GM10266 (cell line): ENCODE results near the gene RPTN.

Experiments
- DNase-seq: peaks from one replicate; pipeline ENCODE4 v3.0.0; 2012; ENCODE audit errors: extremely low spot score
- CTCF ChIP-seq: IDR thresholded peaks from 2 replicates; pipeline ENCODE4 v1.5.1; 2012; ENCODE audit warnings: mild to moderate bottlenecking, low read depth; ENCODE audit not compliant: control insufficient read depth, insufficient read depth; ENCODE audit errors: missing control alignments

Gene RPTN

GRCh38 chr1:152165286-152166077 is 6.5 kb upstream of the RPTN start:
- DNase-seq, result no peak

GRCh38 chr1:152164517-152165136 is 5.6 kb upstream of the RPTN start:
- no peak for TF ChIP-seq CTCF
- DNase-seq, result no peak

More at GRCh38 chr1:152165286-152166077, 6.5 kb upstream of the RPTN start:
- TF ChIP-seq CTCF, result no peak

GRCh38 chr1:152162792-152163463 is 3.9 kb upstream of the RPTN start:
- no peak for DNase-seq
- TF ChIP-seq CTCF, result no peak

GRCh38 chr1:152160576-152160975 is 1.5 kb upstream of the RPTN start:
- no peak for DNase-seq
- TF ChIP-seq CTCF, result no peak

- no peak for DNase-seq
- no peak for TF ChIP-seq CTCF
Observed at GRCh38 chr1:152153996-152154395, 5.0 kb downstream of the RPTN start.

- TF ChIP-seq CTCF, result no peak
- no peak for DNase-seq
Observed at GRCh38 chr1:152151646-152152045, 7.4 kb downstream of the RPTN start.
